ENCODE results near the gene SYNJ2.

The SYNJ2 gene

DNA sequence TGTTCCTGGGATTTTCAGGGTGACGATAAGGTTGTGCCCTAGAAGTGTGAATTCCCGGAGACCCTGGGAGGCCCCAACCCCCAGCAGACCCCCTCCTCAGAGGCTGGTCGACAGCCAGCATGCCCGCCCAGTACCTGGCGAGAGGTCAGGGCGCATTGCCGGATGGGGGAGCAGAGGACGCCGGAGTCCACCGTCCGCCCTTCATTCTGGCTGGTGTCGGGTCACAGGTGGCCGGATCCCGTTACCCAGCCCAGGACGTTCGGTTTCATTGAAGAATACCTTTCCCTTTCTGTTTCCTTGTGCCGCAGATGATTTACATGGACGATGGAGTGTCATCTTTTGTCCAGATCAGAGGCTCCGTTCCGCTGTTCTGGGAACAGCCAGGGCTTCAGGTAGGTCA, 61.3 kb downstream of the SYNJ2 start:
- no peak for DNase-seq

- DNase-seq, result peak; percentile 68
Measured at GRCh38 chr6:158043586-158044524, 62.2 kb downstream of the SYNJ2 start.

DNA sequence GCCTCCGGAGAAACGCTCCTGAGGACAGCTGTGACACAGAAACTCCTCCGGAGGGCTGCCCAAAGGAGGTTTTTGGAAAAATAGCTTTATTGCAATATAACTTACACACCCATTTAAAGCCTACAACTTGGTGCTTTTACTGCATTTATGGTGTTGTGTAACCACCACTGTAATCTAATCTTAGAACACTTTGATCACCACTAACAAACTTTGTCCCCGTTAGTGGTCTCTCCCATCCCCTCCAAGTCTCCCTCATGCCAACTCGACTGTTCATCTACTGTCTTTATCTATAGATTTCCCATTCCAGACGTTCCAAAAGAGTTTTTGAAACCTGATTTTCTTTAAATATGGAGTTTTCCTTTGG, 62.8 kb downstream of the SYNJ2 start:
- DNase-seq, result no peak

DNA sequence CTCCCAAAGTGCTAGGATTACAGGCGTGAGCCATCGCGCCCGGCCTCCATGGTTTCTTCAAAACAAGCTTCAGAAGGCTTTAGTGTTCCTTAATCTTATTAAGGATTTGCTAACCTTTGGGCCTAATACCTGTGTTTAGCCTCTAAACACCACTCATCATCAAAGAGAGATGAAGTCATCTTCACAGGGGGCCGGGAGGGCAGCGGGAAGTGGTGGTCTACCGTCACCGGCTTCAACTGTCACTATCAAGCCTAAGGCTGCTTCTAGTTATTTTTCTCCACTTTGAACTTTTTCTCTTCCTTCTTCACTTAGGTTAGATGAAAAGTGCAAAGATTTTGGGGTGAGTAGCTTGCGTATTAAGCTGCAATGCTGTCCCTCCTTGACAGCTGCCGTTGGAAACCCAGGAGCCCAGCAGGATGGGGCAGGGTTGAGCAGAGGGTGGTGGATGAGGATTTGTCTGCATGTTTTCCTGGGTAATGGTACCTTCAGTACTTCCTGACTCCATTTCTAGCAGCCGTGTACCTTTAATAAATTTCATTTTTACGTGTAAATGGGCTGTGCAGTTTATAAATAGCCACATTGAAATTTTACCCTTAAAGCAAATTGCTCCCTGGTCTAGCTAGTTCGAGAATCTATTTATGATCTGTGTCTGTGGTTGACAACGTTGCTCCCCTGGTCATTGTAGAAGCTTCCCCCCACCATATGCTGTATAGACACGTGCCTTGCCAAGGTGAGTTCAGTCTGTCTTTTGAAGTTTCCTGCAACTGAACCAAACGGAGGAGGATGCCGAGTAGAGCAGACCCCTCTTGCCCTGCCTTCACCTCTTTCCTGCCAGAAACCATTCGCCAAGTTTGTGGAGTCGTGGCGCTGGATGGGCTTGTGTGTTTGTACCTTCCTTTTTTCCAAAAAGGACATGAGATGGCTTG, 64.8 kb downstream of the SYNJ2 start:
- DNase-seq, result no peak

- DNase-seq, result no peak
Measured at GRCh38 chr6:158047127-158047518, 65.5 kb downstream of the SYNJ2 start.

GRCh38 chr6:158047563-158048323, 66.1 kb downstream of the SYNJ2 start:
- DNase-seq, result no peak

DNA sequence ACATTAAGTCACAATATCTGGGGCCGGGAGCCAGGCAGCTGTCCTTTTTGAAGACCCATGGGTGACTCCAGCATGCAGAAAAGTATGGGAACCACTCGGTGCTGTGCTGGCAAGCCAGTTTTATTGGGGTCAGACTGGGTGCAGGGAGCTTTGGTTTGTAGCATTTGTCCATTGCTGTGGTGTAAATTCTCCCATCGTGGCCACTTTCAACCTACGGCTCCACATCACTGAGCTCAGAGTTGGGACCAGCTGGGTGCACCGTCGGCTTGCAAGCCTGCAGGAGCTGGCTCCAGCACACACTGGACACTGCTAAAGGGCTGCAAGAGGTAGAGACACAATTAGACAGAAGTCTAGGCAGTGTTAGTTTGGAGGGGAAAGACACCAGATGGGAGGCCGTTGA, 66.9 kb downstream of the SYNJ2 start:
- DNase-seq, result no peak

DNA sequence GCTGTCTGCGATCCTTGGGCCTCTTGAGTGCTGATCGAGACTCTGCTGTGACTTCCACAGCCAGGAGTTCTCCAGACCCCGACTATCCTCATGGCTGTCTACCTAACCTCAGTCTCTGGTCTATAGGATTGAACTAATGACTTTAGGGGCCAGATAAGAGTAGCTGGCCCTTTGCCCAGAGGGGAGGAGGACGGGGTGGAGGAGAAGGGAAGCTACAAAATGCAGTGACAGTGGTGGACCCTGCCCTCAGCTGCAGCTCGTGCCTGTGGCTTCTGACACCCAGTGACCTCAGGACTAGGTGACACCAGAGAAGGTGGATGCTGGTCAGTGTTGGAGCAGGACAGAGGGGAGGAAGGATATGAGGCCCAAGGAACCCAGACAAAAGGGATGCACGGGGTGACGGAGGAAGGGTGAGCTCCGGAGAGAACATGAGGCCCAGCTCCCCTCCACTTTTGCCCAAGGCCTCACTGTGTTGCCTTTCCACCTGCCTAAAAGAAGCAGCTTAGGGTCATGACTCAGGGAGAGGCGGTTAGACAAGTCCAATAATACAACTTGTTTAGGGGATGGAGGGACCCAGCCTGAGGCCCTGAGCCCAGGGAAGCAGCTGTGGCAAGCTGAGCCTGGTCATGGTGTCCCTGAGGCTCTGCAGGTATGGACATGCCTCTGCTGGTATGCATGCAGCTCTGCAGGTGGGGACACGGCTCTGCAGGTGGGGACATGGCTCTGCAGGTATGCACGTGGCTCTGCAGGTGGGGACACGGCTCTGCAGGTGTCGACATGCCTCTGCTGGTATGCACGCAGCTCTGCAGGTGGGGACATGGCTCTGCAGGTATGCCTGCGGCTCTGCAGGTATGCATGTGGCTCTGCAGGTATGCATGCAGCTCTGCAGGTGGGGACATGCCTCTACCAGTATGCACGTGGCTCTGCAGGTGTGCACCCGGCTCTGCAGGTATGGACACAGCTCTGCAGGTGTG, 67.7 kb downstream of the SYNJ2 start:
- no peak for DNase-seq

GRCh38 chr6:158050107-158050735, 68.6 kb downstream of the SYNJ2 start:
- no peak for DNase-seq

- peak; percentile 85 for DNase-seq
Measured at GRCh38 chr6:158050955-158051354, 69.3 kb downstream of the SYNJ2 start.

DNA sequence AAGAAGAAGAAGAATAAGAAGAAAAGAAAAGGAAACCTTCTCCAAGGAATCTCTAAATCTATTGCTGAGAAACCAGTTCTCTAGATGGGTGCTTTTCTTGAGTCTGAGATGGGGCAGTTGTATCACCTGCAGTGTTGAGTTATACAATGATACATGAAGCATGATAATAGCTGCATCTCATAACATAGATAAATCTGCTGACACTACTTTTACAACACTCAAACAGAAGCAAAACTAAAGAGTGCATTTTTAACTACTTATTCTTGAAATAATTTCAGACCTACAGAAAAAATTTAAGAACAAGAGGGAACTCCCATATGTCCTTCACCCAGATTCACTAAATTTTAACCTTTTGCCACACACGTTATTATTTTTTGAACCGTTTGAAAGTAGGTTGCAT, 70.3 kb downstream of the SYNJ2 start:
- no peak for DNase-seq

DNA sequence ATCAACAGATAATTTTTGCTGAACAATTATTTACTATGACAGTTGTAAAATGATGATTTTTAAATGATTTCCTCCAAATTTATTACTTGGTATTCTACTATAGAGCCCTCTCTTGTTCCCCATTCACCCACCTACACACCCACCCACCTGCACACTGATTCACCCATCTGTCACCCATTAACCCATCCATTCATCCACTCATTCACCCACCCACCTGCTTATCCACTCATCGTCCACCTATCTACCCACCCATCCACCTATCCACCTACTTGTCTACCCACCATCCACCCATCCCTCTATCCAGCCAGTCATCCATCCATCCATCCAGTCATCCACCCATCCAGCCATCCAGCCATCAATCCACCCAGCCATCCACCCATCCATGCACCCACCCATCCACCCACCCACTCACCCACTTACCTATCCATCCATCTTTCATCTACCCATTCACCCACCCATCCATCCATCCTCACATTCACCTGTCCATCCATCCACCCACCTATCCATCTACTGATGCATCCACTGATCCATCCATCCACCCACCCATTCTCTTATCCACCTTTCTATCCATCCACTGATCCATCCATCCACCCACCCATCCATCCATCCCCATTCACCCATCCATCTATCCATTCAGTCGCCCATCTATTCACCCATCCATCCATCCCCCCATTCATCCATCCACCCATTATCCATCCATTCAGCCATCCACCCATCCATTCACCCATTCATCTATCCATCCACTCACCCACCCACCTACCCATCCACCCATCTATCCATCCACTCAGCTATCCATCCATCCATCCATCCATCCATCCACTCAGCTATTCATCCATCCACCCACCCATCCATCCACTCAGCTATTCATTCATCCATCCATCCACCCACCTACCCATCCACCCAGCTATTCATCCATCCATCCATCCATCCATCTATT, 72.0 kb downstream of the SYNJ2 start:
- no peak for DNase-seq

- no peak for DNase-seq
Measured at GRCh38 chr6:158056355-158056754, 74.7 kb downstream of the SYNJ2 start.

GRCh38 chr6:158056804-158057203, 75.1 kb downstream of the SYNJ2 start:
- DNase-seq, result no peak

DNA sequence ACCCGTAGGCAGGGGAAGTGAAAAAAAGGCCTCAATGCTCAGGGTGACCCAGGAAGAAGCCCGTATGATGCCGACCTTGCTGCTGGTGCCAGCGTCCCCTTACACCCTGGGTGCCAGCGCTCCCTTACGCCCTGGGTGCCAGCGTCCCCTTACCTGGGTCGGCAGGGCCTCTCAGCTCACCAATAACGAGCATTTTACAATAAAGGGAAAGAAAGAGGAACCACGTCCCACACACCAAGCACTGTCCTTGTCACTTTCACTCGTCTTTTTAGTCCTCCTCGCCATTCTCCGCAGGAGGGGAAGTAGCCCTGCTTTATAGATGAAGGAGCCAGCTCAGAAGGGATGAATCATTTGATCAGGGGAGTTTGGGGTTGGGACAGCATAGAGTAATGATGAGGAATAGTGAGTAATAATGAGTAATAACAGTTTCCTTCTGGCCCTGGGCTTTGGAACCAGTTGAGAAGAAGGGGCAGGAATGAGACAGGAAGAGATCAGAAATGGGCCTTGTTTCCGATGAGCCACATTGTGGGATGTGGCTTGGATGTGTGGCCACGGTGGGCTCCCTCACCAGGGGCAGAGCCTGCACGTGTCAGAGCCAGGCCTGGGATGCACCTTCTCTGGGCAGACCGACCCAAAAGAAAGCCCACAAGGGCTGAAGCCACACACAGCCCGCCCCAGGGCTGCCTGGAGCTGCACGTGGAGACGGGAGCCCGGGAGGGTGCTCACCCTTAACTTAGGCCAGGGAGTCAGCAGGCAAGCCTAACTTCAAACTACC, 75.7 kb downstream of the SYNJ2 start:
- DNase-seq, result peak; percentile 99

GRCh38 chr6:158058171-158058651, 76.5 kb downstream of the SYNJ2 start:
- DNase-seq, result no peak

- no peak for DNase-seq
Measured at GRCh38 chr6:158059108-158059507, 77.4 kb downstream of the SYNJ2 start.

- DNase-seq, result peak; percentile 96
Measured at GRCh38 chr6:158060455-158061360, 79.0 kb downstream of the SYNJ2 start.
